H1 (cell line): Measurements from ENCODE around the gene DENND5B. TPM values are rescaled to one million over a fixed set of nuclear protein-coding genes. Genes with fewer than 3 reads are reported as not detected.

Source experiments
- BCL11A ChIP-seq, 2 experiments: IDR thresholded peaks; one replicate each; pipeline ENCODE4 v1.6.1; 2011; ENCODE audit warnings: low read depth in 2 of 2, low read length in 2 of 2, mild to moderate bottlenecking in 2 of 2
- CBX5 ChIP-seq: fragments of 300-800, 300-1000 bp; sonication (generic); IDR thresholded peaks from 2 replicates; pipeline ENCODE4 v1.7.1; 2016; ENCODE audit warnings: antibody characterized with exemption, low read length, low read depth
- CEBPB ChIP-seq: IDR thresholded peaks from 2 replicates; pipeline ENCODE4 v1.6.1; 2012; ENCODE audit warnings: low read depth, low read length
- CHD7 ChIP-seq: fragments of 300-600 bp; sonication (generic); IDR thresholded peaks from 2 replicates; pipeline ENCODE4 v1.7.1; 2012; ENCODE audit warnings: low read length, moderate library complexity, mild to moderate bottlenecking, inconsistent platforms; ENCODE audit not compliant: insufficient replicate concordance
- CREB1 ChIP-seq: IDR thresholded peaks from 2 replicates; pipeline ENCODE4 v1.6.1; 2012; ENCODE audit warnings: inconsistent platforms
- EGR1 ChIP-seq: IDR thresholded peaks from 2 replicates; pipeline ENCODE4 v1.6.1; 2011; ENCODE audit warnings: low read depth, low read length, borderline replicate concordance
- EP300 ChIP-seq, 2 experiments: IDR thresholded peaks; 1 replicate in 1 of 2; 2 replicates in 1 of 2; pipeline ENCODE4 v1.6.1; 2011 to 2012; ENCODE audit warnings: low read depth in 2 of 2, low read length in 2 of 2, mild to moderate bottlenecking in 2 of 2, borderline replicate concordance in 1 of 2, inconsistent platforms in 1 of 2, moderate library complexity in 1 of 2
- FOSL1 ChIP-seq: IDR thresholded peaks from 2 replicates; pipeline ENCODE4 v1.6.1; 2011; ENCODE audit warnings: mild to moderate bottlenecking, low read depth, low read length, moderate library complexity; ENCODE audit not compliant: insufficient read depth
- JUND ChIP-seq: IDR thresholded peaks from 2 replicates; pipeline ENCODE4 v1.6.1; 2011; ENCODE audit warnings: mild to moderate bottlenecking, improper control_type of control experiment, low read length
- NANOG ChIP-seq: IDR thresholded peaks from 2 replicates; pipeline ENCODE4 v1.6.1; 2011; ENCODE audit warnings: low read length, low read depth, mild to moderate bottlenecking, inconsistent platforms; ENCODE audit not compliant: insufficient read depth, poor library complexity, severe bottlenecking
- POLR2A ChIP-seq, 2 experiments: IDR thresholded peaks; 1 replicate in 1 of 2; 2 replicates in 1 of 2; pipeline ENCODE4 v1.6.1; 2011; ENCODE audit warnings: low read depth in 2 of 2, low read length in 2 of 2, mild to moderate bottlenecking in 2 of 2; ENCODE audit errors: control extremely low read depth in 1 of 2
- polyA plus RNA-seq, 7 experiments: library from polyadenylated mRNA; depleted of rRNA in 3 of 7; stranded (reverse) in 5 of 7; unstranded in 2 of 7; fragments of >200 nt in 5 of 7; fragments of 200-250 nt in 2 of 7; gene quantifications; 1 replicate in 5 of 7; 2 replicates in 1 of 7; 4 replicates in 1 of 7; pipeline versions ENCODE4 v1.2.1 to v1.2.3, GENCODE V29; 2011 to 2013; ENCODE audit warnings: missing spikeins in 2 of 7, mixed read lengths in 2 of 7
- total RNA-seq: library from RNA; stranded (reverse); fragmentation: NEBNext Ultra II Directional; extraction: Animal tissue kit (Norgen Biotek cat#: 25700); gene quantifications from 2 replicates; pipeline ENCODE4 v1.2.1, GENCODE V29; 2021

DENND5B gene
- total and polyA plus RNA-seq, 2 of the 8 experiments (the other 6 are each of a cell fraction or from before 2014, with no cell fraction given): 13.4 to 20.2 TPM

DNA sequence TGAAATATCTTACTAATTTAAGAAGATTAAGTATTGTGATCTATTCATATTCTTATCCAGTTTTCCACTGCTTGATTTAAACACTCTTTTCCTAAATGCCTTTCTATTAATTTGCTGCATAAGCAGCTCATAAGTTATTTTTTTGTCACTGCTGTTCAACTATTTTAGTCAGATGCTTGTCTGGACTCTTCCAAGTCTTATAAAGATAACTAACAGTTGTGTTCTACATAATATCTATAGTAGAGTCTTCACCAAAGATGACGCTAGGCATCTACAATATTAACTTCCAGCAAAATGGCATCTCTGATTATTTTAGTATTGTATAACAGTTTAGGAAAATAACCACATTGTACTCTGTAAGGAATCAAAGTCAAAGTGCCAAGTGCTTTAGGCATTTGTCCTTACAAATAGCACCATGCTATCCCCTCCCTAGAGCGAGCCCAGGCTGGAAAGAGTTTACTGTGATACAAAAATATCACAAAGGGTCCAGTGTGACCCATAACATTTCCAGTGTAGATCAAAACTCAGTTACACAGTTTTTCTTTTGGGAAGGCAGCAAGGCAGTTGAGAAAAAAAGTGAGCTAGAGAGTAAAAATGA, 98.2 kb downstream of the DENND5B start (continued):
- TF ChIP-seq CHD7 (no peak), CBX5 (no peak), NANOG (no peak), POLR2A (IDR thresholded peaks at IDR 0.05; ENCODE audit: control extremely low read depth in 1 of 2, low read depth in 2 of 2, low read length in 2 of 2) (no peak), EP300 (IDR thresholded peaks at IDR 0.05; ENCODE audit: borderline replicate concordance in 1 of 2, low read depth in 2 of 2, low read length in 2 of 2) (no peak), CEBPB (no peak), JUND (no peak), CREB1 (no peak), EGR1 (no peak), BCL11A (IDR thresholded peaks at IDR 0.05; ENCODE audit: low read depth in 2 of 2, low read length in 2 of 2) (no peak), FOSL1 (no peak)
